CD4-positive, alpha-beta T cell treated with Interleukin-6 at 100 ng/mL for 8 hours (primary cell): Measurements from ENCODE around the gene MAGI2.

ENCODE experiments used
- DNase-seq: peaks from one replicate; pipeline ENCODE4 v3.0.0-alpha.2; 2020; ENCODE audit warnings: mixed read lengths, low spot score

The MAGI2 gene

GRCh38 chr7:78178319-78178718, 1275.1 kb downstream of the MAGI2 start:
- DNase-seq, result no peak

GRCh38 chr7:78176171-78176570, 1277.3 kb downstream of the MAGI2 start:
- no peak for DNase-seq

GRCh38 chr7:78175330-78176100, 1278.0 kb downstream of the MAGI2 start:
- DNase-seq, result no peak

- no peak for DNase-seq
These were observed 1279.8 kb downstream of the MAGI2 start for GRCh38 chr7:78173666-78174065.

- no peak for DNase-seq
These were observed 1280.4 kb downstream of the MAGI2 start for GRCh38 chr7:78172933-78173591.

- no peak for DNase-seq
These were observed 1281.2 kb downstream of the MAGI2 start for GRCh38 chr7:78172267-78172757.

- DNase-seq, result no peak
These were observed 1282.1 kb downstream of the MAGI2 start for GRCh38 chr7:78171398-78171797.

- no peak for DNase-seq
These were observed 1282.7 kb downstream of the MAGI2 start for GRCh38 chr7:78170815-78171214.

GRCh38 chr7:78169992-78170391, 1283.5 kb downstream of the MAGI2 start:
- no peak for DNase-seq

- no peak for DNase-seq
These were observed 1284.6 kb downstream of the MAGI2 start for GRCh38 chr7:78168865-78169264.

GRCh38 chr7:78167860-78168259, 1285.6 kb downstream of the MAGI2 start:
- no peak for DNase-seq

GRCh38 chr7:78165854-78166253, 1287.6 kb downstream of the MAGI2 start:
- no peak for DNase-seq

- DNase-seq, result no peak
These were observed 1288.0 kb downstream of the MAGI2 start for GRCh38 chr7:78165454-78165853.

GRCh38 chr7:78164459-78164858, 1289.0 kb downstream of the MAGI2 start:
- no peak for DNase-seq

- DNase-seq, result no peak
These were observed 1291.7 kb downstream of the MAGI2 start for GRCh38 chr7:78161781-78162180.

- no peak for DNase-seq
These were observed 1293.9 kb downstream of the MAGI2 start for GRCh38 chr7:78159545-78159944.

- no peak for DNase-seq
These were observed 1300.2 kb downstream of the MAGI2 start for GRCh38 chr7:78153285-78153684.

GRCh38 chr7:78151229-78151628, 1302.2 kb downstream of the MAGI2 start:
- no peak for DNase-seq

- no peak for DNase-seq
These were observed 1303.7 kb downstream of the MAGI2 start for GRCh38 chr7:78149787-78150186.

- DNase-seq, result no peak
These were observed 1305.1 kb downstream of the MAGI2 start for GRCh38 chr7:78148166-78148894.

- DNase-seq, result no peak
These were observed 1306.9 kb downstream of the MAGI2 start for GRCh38 chr7:78146546-78146945.

- DNase-seq, result no peak
These were observed 1309.8 kb downstream of the MAGI2 start for GRCh38 chr7:78143661-78144060.
